GM19467 (cell line): ENCODE measurements around the gene MYOZ2.
"Not testable (repeated sequence)": the region's sequence is repeated elsewhere in the genome, so short reads cannot be mapped to it uniquely, and the experiment has no call there.

ENCODE experiments used
- ATAC-seq: cut with Tn5 transposase; IDR thresholded peaks from one replicate; pipeline ENCODE4 v1.9.1; 2021; ENCODE audit warnings: mild to moderate bottlenecking, moderate library complexity; ENCODE audit not compliant: unreplicated experiment

Gene MYOZ2

GRCh38 chr4:119125931-119126330 is 9.7 kb upstream of the MYOZ2 start:
- ATAC-seq: no peak

- no peak for ATAC-seq
Measured at GRCh38 chr4:119128148-119128547, 7.5 kb upstream of the MYOZ2 start.

GRCh38 chr4:119130365-119131065 is 5.1 kb upstream of the MYOZ2 start:
- no peak for ATAC-seq

- no peak for ATAC-seq
Measured at GRCh38 chr4:119131164-119131563, 4.5 kb upstream of the MYOZ2 start.

- ATAC-seq: no peak
Measured at GRCh38 chr4:119132306-119132705, 3.3 kb upstream of the MYOZ2 start.

- ATAC-seq: no peak
Measured at GRCh38 chr4:119136546-119136945, 914 bp downstream of the MYOZ2 start.

GRCh38 chr4:119138046-119138445 is 2.4 kb downstream of the MYOZ2 start:
- no peak for ATAC-seq

GRCh38 chr4:119139311-119139710 is 3.7 kb downstream of the MYOZ2 start:
- no peak for ATAC-seq

- ATAC-seq: no peak
Measured at GRCh38 chr4:119139822-119140252, 4.2 kb downstream of the MYOZ2 start.

- not testable (repeated sequence) for ATAC-seq
Measured at GRCh38 chr4:119141283-119141682, 5.7 kb downstream of the MYOZ2 start.

- ATAC-seq: no peak
Measured at GRCh38 chr4:119142833-119143232, 7.2 kb downstream of the MYOZ2 start.

- not testable (repeated sequence) for ATAC-seq
Measured at GRCh38 chr4:119143341-119143740, 7.7 kb downstream of the MYOZ2 start.

- no peak for ATAC-seq
Measured at GRCh38 chr4:119149110-119149509, 13.5 kb downstream of the MYOZ2 start.

- no peak for ATAC-seq
Measured at GRCh38 chr4:119151161-119151560, 15.5 kb downstream of the MYOZ2 start.

GRCh38 chr4:119152741-119153140 is 17.1 kb downstream of the MYOZ2 start:
- no peak for ATAC-seq

GRCh38 chr4:119162174-119162573 is 26.5 kb downstream of the MYOZ2 start:
- ATAC-seq: no peak

- ATAC-seq: no peak
Measured at GRCh38 chr4:119165767-119166166, 30.1 kb downstream of the MYOZ2 start.

GRCh38 chr4:119170195-119170594 is 34.6 kb downstream of the MYOZ2 start:
- ATAC-seq: no peak

GRCh38 chr4:119172223-119172622 is 36.6 kb downstream of the MYOZ2 start:
- ATAC-seq: no peak

GRCh38 chr4:119173729-119174361 is 38.2 kb downstream of the MYOZ2 start:
- not testable (repeated sequence) for ATAC-seq

- ATAC-seq: no peak
Measured at GRCh38 chr4:119179011-119179410, 43.4 kb downstream of the MYOZ2 start.

- no peak for ATAC-seq
Measured at GRCh38 chr4:119184128-119184527, 48.5 kb downstream of the MYOZ2 start.

- ATAC-seq: no peak
Measured at GRCh38 chr4:119189638-119190037, 54.0 kb downstream of the MYOZ2 start.
